Left lung (tissue), 10 donors: Measurements from ENCODE around the gene APRT. TPM values are rescaled to one million over a fixed set of nuclear protein-coding genes. Genes with fewer than 3 reads are reported as not detected.

Experiments used
- ATAC-seq: fragments of 200-7000 bp; cut with Tn5 transposase; one replicate; pipeline ENCODE4 v1.9.1; 2020; ENCODE audit warnings: moderate library complexity
- DNase-seq, 4 donors: peaks; one replicate each; pipeline ENCODE4 v3.0.0-alpha.2; 2013 to 2020
- H3K27ac ChIP-seq, 2 donors: fragments of 200-600 bp; sonication (generic) in 1 of 2; one replicate each; pipeline versions ENCODE4 v1.5.0 to v1.8.0; 2020 to 2021
- H3K27me3 ChIP-seq, 2 donors: fragments of 200-600 bp; sonication (generic) in 1 of 2; one replicate each; pipeline versions ENCODE4 v1.5.0 to v1.8.0; 2020 to 2021
- H3K36me3 ChIP-seq, 2 donors: fragments of 200-600 bp; sonication (generic) in 1 of 2; one replicate each; pipeline versions ENCODE4 v1.5.0 to v1.8.0; 2020 to 2021
- H3K4me1 ChIP-seq, 2 donors: fragments of 200-600 bp; one replicate each; pipeline ENCODE4 v1.8.0; 2021
- H3K4me3 ChIP-seq, 2 donors: fragments of 200-600 bp; sonication (generic) in 1 of 2; one replicate each; pipeline versions ENCODE4 v1.5.0 to v1.8.0; 2020 to 2021; ENCODE audit warnings: mild to moderate bottlenecking in 1 of 2
- H3K9me3 ChIP-seq, 2 donors: fragments of 200-600 bp; sonication (generic) in 1 of 2; one replicate each; pipeline versions ENCODE4 v1.5.0 to v1.8.0; 2020 to 2021
- intact Hi-C, 2 donors: fragments of 100-400 bp; cut with DNase I; formaldehyde crosslinking; loops; one replicate each; pipeline versions ENCODE4 v1.11.2 to v1.14.2; 2022
- polyA plus RNA-seq, 6 donors: library from polyadenylated mRNA; unstranded; fragments of 120-200 nt; gene quantifications; one replicate each; pipeline ENCODE4 v1.2.1, GENCODE V29; 2013; ENCODE audit not compliant: insufficient read length in 6 of 6
- total RNA-seq, 2 donors: library from RNA; stranded (reverse); fragmentation: NEBNext Ultra II Directional; extraction: Animal tissue kit (Norgen Biotek cat#: 25700); gene quantifications; one replicate each; pipeline ENCODE4 v1.2.1, GENCODE V29; 2021
- TF ChIP-seq, protein P1 (sequence below), 2 donors: fragments of 200-600 bp; sonication (generic) in 1 of 2; IDR thresholded peaks; one replicate each; pipeline versions ENCODE4 v1.5.0 to v1.8.0; 2021; ENCODE audit warnings: antibody characterized with exemption in 2 of 2
- donor health status: DM: no; HTN: yes; CAD: no.
- donor health status: DM: no; HTN: no; CAD: no.

APRT gene
- total and polyA plus RNA-seq, 8 donors = 69.9 to 161 (median 96.8) TPM

GRCh38 chr16:88778271-88778525, 33.5 kb downstream of the APRT start:
- no peaks in the 10 kb centered on the region for H3K9me3 ChIP-seq
- peaks cover 48 to 77% of the 10 kb centered on the region in 2 donors for H3K4me1 ChIP-seq
- no peak overlapping the region for H3K4me3 ChIP-seq
- ATAC-seq (no peak), DNase-seq (no peak)
- H3K36me3 ChIP-seq = peaks cover 0 to 9% of the 10 kb centered on the region in 2 donors
- TF ChIP-seq, protein P1, sequence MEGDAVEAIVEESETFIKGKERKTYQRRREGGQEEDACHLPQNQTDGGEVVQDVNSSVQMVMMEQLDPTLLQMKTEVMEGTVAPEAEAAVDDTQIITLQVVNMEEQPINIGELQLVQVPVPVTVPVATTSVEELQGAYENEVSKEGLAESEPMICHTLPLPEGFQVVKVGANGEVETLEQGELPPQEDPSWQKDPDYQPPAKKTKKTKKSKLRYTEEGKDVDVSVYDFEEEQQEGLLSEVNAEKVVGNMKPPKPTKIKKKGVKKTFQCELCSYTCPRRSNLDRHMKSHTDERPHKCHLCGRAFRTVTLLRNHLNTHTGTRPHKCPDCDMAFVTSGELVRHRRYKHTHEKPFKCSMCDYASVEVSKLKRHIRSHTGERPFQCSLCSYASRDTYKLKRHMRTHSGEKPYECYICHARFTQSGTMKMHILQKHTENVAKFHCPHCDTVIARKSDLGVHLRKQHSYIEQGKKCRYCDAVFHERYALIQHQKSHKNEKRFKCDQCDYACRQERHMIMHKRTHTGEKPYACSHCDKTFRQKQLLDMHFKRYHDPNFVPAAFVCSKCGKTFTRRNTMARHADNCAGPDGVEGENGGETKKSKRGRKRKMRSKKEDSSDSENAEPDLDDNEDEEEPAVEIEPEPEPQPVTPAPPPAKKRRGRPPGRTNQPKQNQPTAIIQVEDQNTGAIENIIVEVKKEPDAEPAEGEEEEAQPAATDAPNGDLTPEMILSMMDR (IDR thresholded peaks at IDR 0.05) = no peak
- H3K27me3 ChIP-seq = no peaks in the 10 kb centered on the region
- H3K27ac ChIP-seq = no peak overlapping the region
- intact Hi-C loops = no loop called here

- intact Hi-C loops = no loop called here
- peaks cover 0 to 9% of the 10 kb centered on the region in 2 donors for H3K36me3 ChIP-seq
- no peak overlapping the region for H3K4me3 ChIP-seq
- H3K9me3 ChIP-seq = no peaks in the 10 kb centered on the region
- H3K4me1 ChIP-seq = peaks cover 46 to 77% of the 10 kb centered on the region in 2 donors
- H3K27me3 ChIP-seq = no peaks in the 10 kb centered on the region
- DNase-seq (no peak), ATAC-seq (no peak)
- TF ChIP-seq, protein P1 (IDR thresholded peaks at IDR 0.05) = no peak
- H3K27ac ChIP-seq = no peak overlapping the region
Observed at GRCh38 chr16:88777471-88778270, 34.1 kb downstream of the APRT start.

DNA sequence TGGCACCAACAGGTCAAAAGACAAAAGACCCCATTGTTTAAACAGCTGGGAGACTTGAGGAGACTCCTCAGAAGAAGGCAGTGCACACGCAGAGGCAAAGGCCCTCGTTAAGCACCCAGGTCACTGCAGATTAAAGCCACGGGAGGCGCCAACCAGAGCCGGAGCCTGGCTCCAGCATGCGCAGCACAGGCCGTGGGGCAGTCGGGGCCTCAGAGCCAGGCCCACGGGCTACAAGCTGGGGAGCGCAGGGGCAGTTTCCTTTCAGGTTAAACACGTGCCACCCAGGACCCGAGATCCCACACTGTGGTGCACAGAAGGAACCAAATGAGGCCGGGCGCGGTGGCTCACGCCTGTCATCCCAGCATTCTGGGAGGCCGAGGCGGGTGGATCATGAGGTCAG, 35.9 kb downstream of the APRT start:
- DNase-seq = no peak
- no peak for ATAC-seq

DNA sequence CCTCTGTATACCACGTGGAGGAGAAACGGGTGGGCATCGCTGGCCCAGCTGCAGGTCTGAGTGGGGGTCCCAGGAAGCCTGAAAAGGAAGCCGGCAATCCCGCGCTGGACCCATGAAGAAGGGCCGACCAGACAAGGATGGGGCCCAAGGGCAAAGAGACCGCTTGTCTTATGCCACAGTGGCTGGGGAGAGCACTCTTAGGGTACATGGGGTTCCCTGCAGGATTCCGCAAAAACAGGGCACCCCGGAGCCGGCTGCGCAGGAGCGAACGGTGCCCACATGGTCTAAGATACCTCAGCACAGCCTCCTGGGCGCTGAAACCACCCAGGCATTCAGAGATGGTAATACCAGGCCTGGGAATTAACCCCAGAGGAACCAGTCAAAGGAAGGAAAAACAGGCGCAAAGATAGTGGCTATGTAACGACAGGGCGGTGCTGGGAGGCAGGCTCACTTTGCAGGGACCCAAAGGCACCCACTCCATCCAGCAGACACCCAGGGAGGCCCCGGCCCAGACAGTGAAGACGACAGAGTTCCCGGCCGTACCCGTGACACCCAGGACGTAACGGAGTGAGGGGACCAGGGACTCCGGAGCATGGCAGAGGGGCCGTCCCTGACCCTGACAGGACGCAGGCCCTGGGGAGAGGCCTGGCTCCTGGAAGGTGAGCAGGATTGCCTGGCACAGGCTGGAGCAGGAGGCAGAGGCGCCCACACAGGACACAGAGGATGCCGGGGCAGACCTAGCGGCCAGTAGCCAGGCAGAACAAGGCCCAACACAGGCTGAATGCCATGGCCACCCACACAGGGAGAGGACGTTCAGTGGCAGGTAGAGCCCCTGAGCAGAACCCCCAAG, 37.0 kb downstream of the APRT start:
- no peaks in the 10 kb centered on the region for H3K27me3 ChIP-seq
- H3K36me3 ChIP-seq = peaks cover 0 to 9% of the 10 kb centered on the region in 2 donors
- H3K27ac ChIP-seq = peak overlapping the region in 1 of 2 donors; percentile 55
- DNase-seq (no peak), ATAC-seq (no peak)
- intact Hi-C loops = no loop called here
- no peaks in the 10 kb centered on the region for H3K9me3 ChIP-seq
- H3K4me3 ChIP-seq = no peak overlapping the region
- peaks cover 39 to 75% of the 10 kb centered on the region in 2 donors for H3K4me1 ChIP-seq
- TF ChIP-seq, protein P1 (IDR thresholded peaks at IDR 0.05) = no peak

More for the DNA sequence above, 35.9 kb downstream of the APRT start:
- Histone ChIP-seq H3K9me3 (no peaks in the 10 kb centered on the region), H3K27ac (no peak overlapping the region), H3K4me1 (peaks cover 38 to 75% of the 10 kb centered on the region in 2 donors), H3K36me3 (peaks cover 0 to 9% of the 10 kb centered on the region in 2 donors), H3K4me3 (no peak overlapping the region), H3K27me3 (no peaks in the 10 kb centered on the region)
- intact Hi-C loops = no loop called here
- TF ChIP-seq, protein P1 (IDR thresholded peaks at IDR 0.05) = no peak

DNA sequence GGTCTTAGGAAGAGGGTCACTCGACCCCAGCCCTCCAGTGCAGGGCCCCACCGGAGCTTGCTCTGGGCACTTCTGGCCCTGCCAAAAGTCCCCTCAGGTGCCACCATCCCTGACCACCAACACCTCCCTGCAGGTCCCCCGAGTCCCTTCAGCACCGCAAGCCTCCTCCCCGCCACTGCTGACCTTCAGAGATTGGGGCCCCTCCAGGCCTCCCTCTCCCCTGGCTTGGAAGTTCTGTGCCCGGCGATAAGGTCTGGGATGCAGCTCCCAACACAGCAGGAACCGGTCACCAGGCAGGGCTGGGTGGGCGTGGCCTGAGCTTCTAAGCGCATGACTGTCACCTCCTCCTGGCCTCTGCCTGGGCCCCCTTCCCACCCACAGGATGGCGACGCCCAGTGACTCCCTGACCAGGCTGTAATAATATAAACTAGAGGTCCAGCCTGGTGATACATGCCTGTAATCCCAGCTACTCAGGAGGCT, 37.9 kb downstream of the APRT start:
- DNase-seq (peak; percentile 68 to 85 (median 80)), ATAC-seq (peak; percentile 8)
- Histone ChIP-seq H3K4me1 (peaks cover 44 to 75% of the 10 kb centered on the region in 2 donors), H3K36me3 (peaks cover 0 to 9% of the 10 kb centered on the region in 2 donors), H3K27ac (peak overlapping the region; percentile 55 to 56), H3K4me3 (no peak overlapping the region), H3K27me3 (no peaks in the 10 kb centered on the region), H3K9me3 (no peaks in the 10 kb centered on the region)
- TF ChIP-seq, protein P1 (IDR thresholded peaks at IDR 0.05) = no peak
- intact Hi-C loops = no loop called here
